Mesendoderm (in vitro differentiated cells): ENCODE results near the gene C5AR2. TPM values are rescaled to one million over a fixed set of nuclear protein-coding genes. Genes with fewer than 3 reads are reported as not detected.
"Not testable (repeated sequence)": the region's sequence is repeated elsewhere in the genome, so short reads cannot be mapped to it uniquely, and the experiment has no call there.

ENCODE experiments used
- DNase-seq: peaks from one replicate; pipeline ENCODE4 v3.0.0; 2013
- H2AK5ac ChIP-seq: 2 replicates; pipeline ENCODE4 v1.6.1; 2013; ENCODE audit warnings: low read length, inconsistent platforms
- H2BK120ac ChIP-seq: 2 replicates; pipeline ENCODE4 v1.6.1; 2013; ENCODE audit warnings: low read depth, mild to moderate bottlenecking, low read length, moderate library complexity, mixed read lengths
- H2BK15ac ChIP-seq: replicated peaks from 2 replicates; pipeline ENCODE4 v1.6.1; 2013; ENCODE audit warnings: low read depth, mild to moderate bottlenecking, moderate library complexity
- H2BK5ac ChIP-seq: 2 replicates; pipeline ENCODE4 v1.6.1; 2013; ENCODE audit warnings: low read length, inconsistent platforms
- H3K18ac ChIP-seq: 2 replicates; pipeline ENCODE4 v1.6.1; 2013; ENCODE audit warnings: mild to moderate bottlenecking, low read length, mixed read lengths
- H3K23ac ChIP-seq: one replicate; pipeline ENCODE4 v1.6.1; 2013; ENCODE audit warnings: low read length
- H3K27ac ChIP-seq: 2 replicates; pipeline ENCODE4 v1.5.1; 2013; ENCODE audit warnings: low read depth, mild to moderate bottlenecking, inconsistent platforms, low read length, moderate library complexity
- H3K27me3 ChIP-seq: 2 replicates; pipeline ENCODE4 v1.6.1; 2013; ENCODE audit warnings: low read length, control low read depth, mild to moderate bottlenecking, inconsistent platforms; ENCODE audit not compliant: insufficient read depth, poor library complexity
- H3K36me3 ChIP-seq: 2 replicates; pipeline ENCODE4 v1.6.1; 2013; ENCODE audit warnings: low read length, inconsistent platforms; ENCODE audit not compliant: control insufficient read depth, insufficient read depth
- H3K4ac ChIP-seq: one replicate; pipeline ENCODE4 v1.6.1; 2013; ENCODE audit warnings: low read depth, mild to moderate bottlenecking, low read length, moderate library complexity
- H3K4me1 ChIP-seq: 2 replicates; pipeline ENCODE4 v1.6.1; 2013; ENCODE audit warnings: low read depth, low read length, inconsistent platforms; ENCODE audit not compliant: control insufficient read depth
- H3K4me2 ChIP-seq: 2 replicates; pipeline ENCODE4 v1.6.1; 2013; ENCODE audit warnings: low read length
- H3K4me3 ChIP-seq: 2 replicates; pipeline ENCODE4 v1.5.1; 2013; ENCODE audit warnings: mild to moderate bottlenecking, low read length
- H3K56ac ChIP-seq: one replicate; pipeline ENCODE4 v1.6.1; 2013; ENCODE audit warnings: low read length
- H3K79me1 ChIP-seq: 2 replicates; pipeline ENCODE4 v1.6.1; 2013; ENCODE audit warnings: low read length, inconsistent platforms
- H3K79me2 ChIP-seq: 2 replicates; pipeline ENCODE4 v1.6.1; 2013; ENCODE audit warnings: mild to moderate bottlenecking, low read length; ENCODE audit not compliant: control insufficient read depth, insufficient read depth
- H3K9ac ChIP-seq: 2 replicates; pipeline ENCODE4 v1.6.1; 2013; ENCODE audit warnings: low read length, inconsistent platforms
- H4K5ac ChIP-seq: one replicate; pipeline ENCODE4 v1.6.1; 2013; ENCODE audit warnings: low read length
- H4K8ac ChIP-seq: one replicate; pipeline ENCODE4 v1.6.1; 2013; ENCODE audit warnings: low read depth, mild to moderate bottlenecking, control low read depth, low read length, moderate library complexity
- WGBS: extraction: QIAGEN DNeasy Blood & Tissue Kit; methylation state at CpG from one replicate; pipeline ENCODE4 v1.1.7; 2013; ENCODE audit warnings: low lambda C conversion rate, missing lambda C conversion rate; ENCODE audit not compliant: insufficient coverage; ENCODE audit errors: extremely low coverage; 5-methylcytosine and 5-hydroxymethylcytosine counted together
- polyA plus RNA-seq, 2 experiments: library from polyadenylated mRNA; stranded (reverse); fragments of 200-250 nt; gene quantifications; one replicate each; pipeline ENCODE4 v1.2.3, GENCODE V29; 2013

C5AR2 gene
- polyA plus RNA-seq (2013, experiment 1 of 2), result 0.29 TPM
- 0.14 TPM for polyA plus RNA-seq (2013, experiment 2 of 2)

- Histone ChIP-seq H3K4me1 (no peaks in the 10 kb centered on the region), H2BK15ac (no peak within 1 kb of the TSS), H3K56ac (no peak within 1 kb of the TSS), H2BK5ac (no peak within 1 kb of the TSS), H3K27me3 (no peaks in the 10 kb centered on the region), H3K36me3 (no peaks in the 10 kb centered on the region), H3K4me2 (no peak within 1 kb of the TSS), H4K5ac (no peak within 1 kb of the TSS), H3K4me3 (no peak within 1 kb of the TSS), H3K79me2 (no peaks in the 10 kb centered on the region), H3K27ac (no peak within 1 kb of the TSS), H3K9ac (no peak within 1 kb of the TSS), H3K79me1 (no peaks in the 10 kb centered on the region), H3K23ac (no peak within 1 kb of the TSS), H3K4ac (no peak within 1 kb of the TSS), H3K18ac (no peak within 1 kb of the TSS), H2BK120ac (no peak within 1 kb of the TSS), H4K8ac (no peak within 1 kb of the TSS), H2AK5ac (no peak within 1 kb of the TSS)
- no peak for DNase-seq
- WGBS, result no CpG with 5 or more reads among the region's 18 CpGs
These were observed at the start of gene C5AR2 for GRCh38 chr19:47331931-47332547. Gene C5AR2 (plus strand): TSS chr19:47332175. CDS start chr19:47340800, 8,625 bp downstream.

GRCh38 chr19:47283405-47284059 lies 48.4 kb upstream of the C5AR2 start:
- no peaks in the 10 kb centered on the region for H3K79me2 ChIP-seq

GRCh38 chr19:47284324-47284899 lies 47.6 kb upstream of the C5AR2 start:
- Histone ChIP-seq H3K9ac (no peak overlapping the region), H3K79me1 (no peaks in the 10 kb centered on the region), H3K4me3 (no peak overlapping the region), H3K27ac (no peak overlapping the region), H4K5ac (no peak overlapping the region), H3K79me2 (no peaks in the 10 kb centered on the region), H3K56ac (no peak overlapping the region), H2BK120ac (no peak overlapping the region), H3K18ac (no peak overlapping the region), H4K8ac (no peak overlapping the region), H3K4ac (no peak overlapping the region), H3K4me2 (no peak overlapping the region), H3K27me3 (no peaks in the 10 kb centered on the region), H2BK5ac (no peak overlapping the region), H3K36me3 (no peaks in the 10 kb centered on the region), H2AK5ac (no peak overlapping the region), H3K23ac (no peak overlapping the region), H2BK15ac (no peak overlapping the region), H3K4me1 (no peaks in the 10 kb centered on the region)
- DNase-seq, result peak; percentile 61
- no CpG with 5 or more reads among the region's 9 CpGs for WGBS

More at GRCh38 chr19:47283405-47284059, 48.4 kb upstream of the C5AR2 start:
- Histone ChIP-seq H2AK5ac (no peak overlapping the region), H3K79me1 (no peaks in the 10 kb centered on the region), H3K4me2 (no peak overlapping the region), H3K36me3 (no peaks in the 10 kb centered on the region), H2BK5ac (no peak overlapping the region), H3K27me3 (no peaks in the 10 kb centered on the region), H4K5ac (no peak overlapping the region), H3K18ac (no peak overlapping the region), H3K9ac (no peak overlapping the region), H3K4me3 (no peak overlapping the region), H3K27ac (no peak overlapping the region), H3K4ac (no peak overlapping the region), H3K56ac (no peak overlapping the region), H2BK15ac (no peak overlapping the region), H3K23ac (no peak overlapping the region), H2BK120ac (no peak overlapping the region), H3K4me1 (no peaks in the 10 kb centered on the region), H4K8ac (no peak overlapping the region)
- no peak for DNase-seq
- WGBS, result 100% methylated on average over 3 of the region's 10 CpGs

- Histone ChIP-seq H3K27me3 (no peaks in the 10 kb centered on the region), H3K23ac (no peak overlapping the region), H3K9ac (no peak overlapping the region), H2BK120ac (no peak overlapping the region), H3K27ac (no peak overlapping the region), H3K4me2 (no peak overlapping the region), H3K4ac (no peak overlapping the region), H3K18ac (peak overlapping the region; percentile 23), H3K79me2 (no peaks in the 10 kb centered on the region), H3K36me3 (no peaks in the 10 kb centered on the region), H4K5ac (no peak overlapping the region), H4K8ac (no peak overlapping the region), H2AK5ac (no peak overlapping the region), H3K4me3 (no peak overlapping the region), H2BK15ac (no peak overlapping the region), H3K79me1 (no peaks in the 10 kb centered on the region), H3K56ac (peak overlapping the region; percentile 51), H2BK5ac (no peak overlapping the region), H3K4me1 (no peaks in the 10 kb centered on the region)
- no CpG with 5 or more reads among the region's 12 CpGs for WGBS
- DNase-seq, result peak; percentile 97
These were observed 35.9 kb upstream of the C5AR2 start for GRCh38 chr19:47296036-47296435.

- not testable (repeated sequence) for H3K9ac ChIP-seq, H3K4me2 ChIP-seq, H3K79me2 ChIP-seq, H3K23ac ChIP-seq, H2BK15ac ChIP-seq, DNase-seq, H2BK5ac ChIP-seq, H2BK120ac ChIP-seq, H2AK5ac ChIP-seq, H3K4me1 ChIP-seq, H3K56ac ChIP-seq, H4K8ac ChIP-seq, H4K5ac ChIP-seq, H3K79me1 ChIP-seq, H3K4ac ChIP-seq, H3K27me3 ChIP-seq, H3K27ac ChIP-seq, H3K36me3 ChIP-seq, H3K18ac ChIP-seq, H3K4me3 ChIP-seq
- WGBS, result no CpG with 5 or more reads among the region's 14 CpGs
These were observed 31.1 kb upstream of the C5AR2 start for GRCh38 chr19:47300867-47301266.
